ENCODE results near the gene PRDM8. TPM values are rescaled to one million over a fixed set of nuclear protein-coding genes. Genes with fewer than 3 reads are reported as not detected.

The PRDM8 gene
- total RNA-seq, 4 donors from 2014 or later, result 0.11 to 6.1 (median 1.2) TPM

DNA sequence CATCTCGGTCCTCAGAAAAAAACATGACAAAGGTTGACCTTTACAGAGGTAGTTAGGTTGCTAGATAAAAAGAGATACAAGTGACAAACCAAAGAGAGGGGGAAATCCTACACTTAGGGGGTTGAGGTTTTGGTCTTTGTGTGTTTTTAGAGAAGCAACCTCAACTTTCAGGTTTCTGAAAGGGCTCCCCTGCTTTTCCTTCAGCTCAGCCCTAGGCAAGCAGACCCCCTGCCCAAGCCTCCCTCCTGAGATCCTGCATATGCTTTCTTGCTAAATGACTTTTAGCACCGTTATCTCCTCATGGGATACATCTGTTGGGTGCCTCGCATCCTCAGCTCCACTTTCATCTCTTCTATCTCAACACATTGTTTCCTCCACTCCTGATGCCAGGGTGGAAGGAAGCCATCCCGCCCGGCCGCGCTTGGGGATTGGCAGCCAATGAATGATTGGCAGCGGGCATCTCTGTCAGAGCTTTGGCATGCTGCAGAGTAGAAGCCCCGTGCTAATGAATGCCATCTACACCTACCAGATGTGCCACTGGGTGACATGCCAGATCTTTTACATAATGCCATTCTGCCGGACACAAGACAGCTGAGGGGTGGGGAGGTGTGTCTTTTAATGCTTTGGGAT, 15.0 kb upstream of the PRDM8 start:
- no peaks in the 10 kb centered on the region for H3K36me3 ChIP-seq
- intact Hi-C loops (cut with DNase I), result no loop called here
- peaks cover 0 to 12% (median 0%) of the 10 kb centered on the region in 3 donors for H3K9me3 ChIP-seq
- peaks cover 0 to 54% (median 7%) of the 10 kb centered on the region in 4 donors for H3K27me3 ChIP-seq
- 18 to 36% methylated on average over 7 to 10 of the region's 10 CpGs for WGBS, 2 donors
- peak overlapping the region in 2 of 4 donors; percentile 85 to 86 for H3K27ac ChIP-seq
- H3K4me3 ChIP-seq, result no peak overlapping the region
- peaks cover 14 to 52% (median 18%) of the 10 kb centered on the region in 3 donors for H3K4me1 ChIP-seq
- no peak for DNase-seq
- TF ChIP-seq, protein P1, sequence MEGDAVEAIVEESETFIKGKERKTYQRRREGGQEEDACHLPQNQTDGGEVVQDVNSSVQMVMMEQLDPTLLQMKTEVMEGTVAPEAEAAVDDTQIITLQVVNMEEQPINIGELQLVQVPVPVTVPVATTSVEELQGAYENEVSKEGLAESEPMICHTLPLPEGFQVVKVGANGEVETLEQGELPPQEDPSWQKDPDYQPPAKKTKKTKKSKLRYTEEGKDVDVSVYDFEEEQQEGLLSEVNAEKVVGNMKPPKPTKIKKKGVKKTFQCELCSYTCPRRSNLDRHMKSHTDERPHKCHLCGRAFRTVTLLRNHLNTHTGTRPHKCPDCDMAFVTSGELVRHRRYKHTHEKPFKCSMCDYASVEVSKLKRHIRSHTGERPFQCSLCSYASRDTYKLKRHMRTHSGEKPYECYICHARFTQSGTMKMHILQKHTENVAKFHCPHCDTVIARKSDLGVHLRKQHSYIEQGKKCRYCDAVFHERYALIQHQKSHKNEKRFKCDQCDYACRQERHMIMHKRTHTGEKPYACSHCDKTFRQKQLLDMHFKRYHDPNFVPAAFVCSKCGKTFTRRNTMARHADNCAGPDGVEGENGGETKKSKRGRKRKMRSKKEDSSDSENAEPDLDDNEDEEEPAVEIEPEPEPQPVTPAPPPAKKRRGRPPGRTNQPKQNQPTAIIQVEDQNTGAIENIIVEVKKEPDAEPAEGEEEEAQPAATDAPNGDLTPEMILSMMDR (IDR thresholded peaks at IDR 0.05), result no peak
- no peak for TF ChIP-seq POLR2A (IDR thresholded peaks at IDR 0.05)

DNA sequence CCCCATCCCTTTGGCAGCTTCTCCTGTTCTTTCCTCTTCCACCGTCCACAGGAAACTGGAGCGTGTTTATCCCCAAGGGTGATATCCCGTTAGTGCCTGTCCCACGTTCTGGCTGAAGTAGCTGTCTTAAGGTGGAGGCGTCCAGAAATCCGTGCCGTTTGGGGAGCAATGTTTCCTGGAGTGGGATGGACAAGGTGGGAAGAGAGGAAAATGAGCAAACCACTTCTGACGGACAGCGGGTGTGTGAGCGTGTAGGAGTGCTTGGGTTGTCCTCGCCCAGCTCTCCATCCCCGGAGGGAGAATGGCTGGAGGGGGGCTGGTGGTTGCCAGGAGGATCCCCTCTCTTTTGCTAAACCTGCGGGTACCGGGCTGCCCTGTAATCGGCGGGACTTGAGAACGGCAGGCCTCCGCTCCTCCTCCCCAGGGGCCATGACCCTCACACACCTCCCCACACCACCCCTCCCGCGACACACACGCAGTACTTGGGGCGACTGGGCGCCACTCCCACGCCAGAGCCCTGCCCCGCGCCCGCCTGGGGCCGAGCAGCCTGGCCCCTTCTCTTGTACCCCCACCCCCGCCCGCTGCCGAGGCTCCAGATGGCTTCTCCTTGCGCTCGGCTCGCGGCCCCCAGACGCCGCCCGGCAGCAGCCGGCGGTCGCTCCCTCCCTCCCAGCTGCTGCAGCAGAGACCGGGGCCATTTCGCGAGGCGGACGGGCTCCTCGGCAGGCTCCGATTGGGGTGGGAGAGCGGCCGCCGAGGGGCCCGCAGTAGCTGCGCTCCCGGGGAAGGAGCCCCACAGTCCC, 13.9 kb upstream of the PRDM8 start:
- Histone ChIP-seq H3K4me3 (peak overlapping the region; percentile 46 to 78 (median 57)), H3K27ac (peak overlapping the region; percentile 18 to 86 (median 78)), H3K9me3 (peaks cover 0 to 12% (median 0%) of the 10 kb centered on the region in 3 donors), H3K27me3 (peaks cover 0 to 65% (median 8%) of the 10 kb centered on the region in 4 donors), H3K36me3 (no peaks in the 10 kb centered on the region), H3K4me1 (peaks cover 14 to 52% (median 18%) of the 10 kb centered on the region in 3 donors)
- no peak for DNase-seq
- 7 to 15% methylated on average over 4 to 12 of the region's 54 CpGs for WGBS, 2 donors
- no peak for TF ChIP-seq POLR2A (IDR thresholded peaks at IDR 0.05)
- TF ChIP-seq, protein P1 (IDR thresholded peaks at IDR 0.05), result no peak
- intact Hi-C loops (cut with DNase I), result no loop called here

DNA sequence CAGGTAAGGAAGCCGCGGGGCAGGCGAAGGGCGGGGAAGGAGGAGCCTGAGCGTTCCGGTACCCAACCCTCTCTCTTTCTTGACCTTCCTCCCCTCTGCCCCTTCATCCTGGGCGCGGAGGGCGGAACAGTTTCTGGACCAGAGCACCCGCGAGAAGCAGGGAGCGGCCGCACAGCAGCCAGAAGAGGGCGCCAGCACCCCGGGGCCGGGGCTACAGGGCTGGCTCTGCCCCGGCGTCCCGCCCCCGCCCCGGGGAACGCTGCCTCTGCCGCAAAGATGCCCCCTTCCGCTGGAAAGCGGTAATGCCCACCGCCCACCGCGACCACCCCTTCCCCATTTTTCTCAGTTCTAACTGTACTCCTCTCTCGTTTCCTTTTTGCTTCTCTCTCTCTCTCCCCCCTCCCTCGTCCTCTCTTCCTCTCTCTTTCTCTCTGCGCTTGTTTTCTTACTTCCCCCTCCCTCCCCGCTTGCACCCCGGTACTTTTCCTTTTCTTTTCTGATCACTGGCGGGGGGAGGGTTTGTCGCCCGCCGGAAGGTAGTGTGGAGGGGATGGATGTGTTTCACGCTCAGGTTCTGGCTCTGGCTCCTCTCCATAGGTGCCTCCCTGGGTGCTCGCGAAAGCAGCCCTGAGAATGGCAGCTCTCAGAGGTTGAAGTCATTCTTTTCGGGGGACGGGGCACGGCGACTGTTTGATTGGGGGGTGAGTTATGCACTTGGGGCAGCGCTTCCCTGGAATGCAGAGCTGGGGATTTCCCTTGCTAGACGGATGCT, 13.1 kb upstream of the PRDM8 start:
- no peaks in the 10 kb centered on the region for H3K36me3 ChIP-seq
- peaks cover 14 to 52% (median 18%) of the 10 kb centered on the region in 3 donors for H3K4me1 ChIP-seq
- peak overlapping the region; percentile 46 to 78 (median 57) for H3K4me3 ChIP-seq
- peak in 1 of 4 donors; percentile 28 for TF ChIP-seq POLR2A (IDR thresholded peaks at IDR 0.05)
- TF ChIP-seq, protein P1 (IDR thresholded peaks at IDR 0.05), result peak; percentile 65 to 97 (median 81)
- WGBS, 2 donors, result 1 to 3% methylated on average over 20 to 21 of the region's 46 CpGs
- H3K9me3 ChIP-seq, result peaks cover 0 to 5% (median 0%) of the 10 kb centered on the region in 3 donors
- peaks cover 0 to 73% (median 12%) of the 10 kb centered on the region in 4 donors for H3K27me3 ChIP-seq
- peak overlapping the region; percentile 18 to 86 (median 78) for H3K27ac ChIP-seq
- DNase-seq, result peak; percentile 24
- intact Hi-C loops (cut with DNase I), result no loop called here

DNA sequence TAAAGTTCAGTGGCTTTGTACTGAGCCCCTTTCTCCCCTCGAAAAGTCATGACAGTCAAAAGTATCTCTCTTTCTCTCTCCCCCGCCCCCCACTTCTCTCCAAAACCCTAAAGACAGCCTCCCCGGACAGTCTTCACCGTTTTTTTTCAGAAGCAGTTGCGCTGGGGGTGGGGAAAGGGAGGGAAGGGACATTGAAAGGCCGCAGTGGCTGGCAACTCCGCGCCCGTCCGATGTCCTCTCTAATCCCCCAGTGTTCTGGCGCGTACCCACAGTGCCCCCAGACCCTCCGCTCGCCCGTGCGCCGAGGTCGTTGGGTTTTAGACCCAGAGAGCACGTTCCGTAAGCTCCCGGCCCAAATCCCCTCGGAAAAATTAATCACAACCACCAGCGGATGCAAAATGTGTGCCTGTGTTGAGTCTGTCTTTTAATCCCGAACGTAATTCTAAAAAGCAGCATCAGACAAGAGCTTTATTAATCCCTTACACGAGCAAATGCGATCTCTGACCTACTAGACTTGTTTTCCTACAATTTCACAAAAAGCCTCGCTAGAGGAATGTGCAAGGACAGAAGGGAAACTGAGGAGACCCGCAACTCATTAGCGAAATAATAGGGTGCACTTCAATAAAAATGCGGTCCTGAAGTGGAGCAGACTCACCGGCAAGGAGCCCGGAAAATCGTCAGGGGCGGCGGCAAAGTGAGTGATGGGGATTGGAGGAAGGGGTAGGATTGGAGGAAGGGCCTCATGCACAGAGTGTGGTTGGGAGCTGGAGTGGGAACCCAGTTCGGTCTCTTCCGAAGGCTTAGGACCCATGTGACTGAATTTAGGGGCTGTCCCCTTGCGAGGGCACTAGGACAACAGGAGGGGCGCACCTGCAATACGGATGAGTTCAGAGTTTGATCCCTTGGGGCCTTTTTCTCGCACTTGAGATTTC, 12.2 kb upstream of the PRDM8 start:
- H3K36me3 ChIP-seq, result no peaks in the 10 kb centered on the region
- peak overlapping the region; percentile 18 to 86 (median 78) for H3K27ac ChIP-seq
- H3K27me3 ChIP-seq, result peaks cover 0 to 82% (median 13%) of the 10 kb centered on the region in 4 donors
- no peaks in the 10 kb centered on the region for H3K9me3 ChIP-seq
- intact Hi-C loops (cut with DNase I), result no loop called here
- 5 to 12% methylated on average over 30 to 42 of the region's 42 CpGs for WGBS, 2 donors
- H3K4me1 ChIP-seq, result peaks cover 14 to 56% (median 18%) of the 10 kb centered on the region in 3 donors
- TF ChIP-seq POLR2A (IDR thresholded peaks at IDR 0.05), result no peak
- TF ChIP-seq, protein P1 (IDR thresholded peaks at IDR 0.05), result no peak
- peak overlapping the region; percentile 46 to 78 (median 57) for H3K4me3 ChIP-seq
- no peak for DNase-seq

Data from esophagus squamous epithelium (tissue), 5 donors.